IPS-18c (cell line): ENCODE measurements around the gene SLC22A1.

Experiments used
- H3K4me3 ChIP-seq: 2 replicates; pipeline ENCODE4 v1.7.0; 2013; ENCODE audit warnings: low read depth, mild to moderate bottlenecking, low read length, moderate library complexity; ENCODE audit not compliant: insufficient read depth
- H3K9me3 ChIP-seq: one replicate; pipeline ENCODE4 v1.6.1; 2013; ENCODE audit warnings: mild to moderate bottlenecking, low read length, moderate library complexity; ENCODE audit not compliant: control insufficient read depth, insufficient read depth

SLC22A1 gene

DNA sequence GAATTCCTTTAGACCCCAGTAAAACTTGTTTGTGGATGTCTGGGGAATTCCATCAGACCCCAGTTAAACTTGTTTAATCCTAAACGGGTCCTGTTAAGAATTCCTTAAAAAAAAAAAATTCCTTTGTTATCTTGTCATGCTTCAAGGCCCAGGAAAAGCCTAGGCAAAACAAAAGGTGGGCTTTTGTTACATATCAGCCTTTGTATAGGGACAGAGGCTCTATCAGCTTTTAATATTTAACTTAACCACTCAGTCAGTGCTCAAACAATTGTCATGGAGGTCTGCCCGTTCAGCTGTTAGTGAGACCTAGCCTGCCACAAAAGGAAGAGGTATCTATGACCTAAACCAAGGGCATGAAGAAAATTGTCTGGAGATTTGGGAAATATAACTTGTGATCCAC, 53.1 kb downstream of the SLC22A1 start:
- H3K9me3 ChIP-seq: no peaks in the 10 kb centered on the region
- no peak overlapping the region for H3K4me3 ChIP-seq

DNA sequence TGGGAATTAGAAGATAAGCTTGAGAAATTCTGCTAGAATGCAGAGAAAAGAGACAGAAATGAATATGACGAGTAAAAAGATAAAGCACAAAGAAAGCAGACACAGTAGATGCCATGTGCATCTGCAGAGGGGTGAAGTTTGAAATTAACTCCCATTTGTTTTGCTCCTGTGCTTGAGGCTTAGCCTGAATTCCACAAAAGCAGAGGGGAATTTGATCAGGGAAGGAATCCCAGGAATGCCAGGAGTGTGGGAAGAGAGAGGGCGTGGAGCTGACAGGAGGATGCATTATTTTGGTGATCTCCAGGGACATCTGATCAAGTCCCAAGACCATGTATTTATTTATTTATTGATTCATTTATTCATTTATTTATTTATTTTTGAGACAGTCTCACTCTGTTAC, 55.6 kb downstream of the SLC22A1 start:
- H3K4me3 ChIP-seq: no peak overlapping the region
- no peaks in the 10 kb centered on the region for H3K9me3 ChIP-seq

DNA sequence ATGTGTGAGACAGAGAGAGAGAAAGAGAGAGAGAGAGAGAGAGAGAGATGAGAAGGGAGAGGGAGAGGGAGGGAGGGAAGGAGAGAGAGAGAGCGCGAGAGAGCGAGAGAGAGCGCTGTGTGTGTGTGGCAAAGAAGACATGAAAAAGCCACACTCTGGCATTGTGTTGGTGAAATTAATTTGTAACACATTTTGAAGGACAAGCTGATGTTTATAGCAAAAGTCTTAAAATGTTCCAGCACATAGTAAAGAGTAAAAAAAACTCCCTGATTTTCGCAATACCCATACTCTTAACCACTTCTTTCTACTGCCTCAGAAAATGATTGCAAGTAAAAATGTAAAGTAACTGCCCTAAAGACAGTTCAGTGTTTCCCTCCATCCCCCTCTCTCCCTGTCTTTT, 56.7 kb downstream of the SLC22A1 start:
- H3K4me3 ChIP-seq: no peak overlapping the region
- H3K9me3 ChIP-seq: no peaks in the 10 kb centered on the region

DNA sequence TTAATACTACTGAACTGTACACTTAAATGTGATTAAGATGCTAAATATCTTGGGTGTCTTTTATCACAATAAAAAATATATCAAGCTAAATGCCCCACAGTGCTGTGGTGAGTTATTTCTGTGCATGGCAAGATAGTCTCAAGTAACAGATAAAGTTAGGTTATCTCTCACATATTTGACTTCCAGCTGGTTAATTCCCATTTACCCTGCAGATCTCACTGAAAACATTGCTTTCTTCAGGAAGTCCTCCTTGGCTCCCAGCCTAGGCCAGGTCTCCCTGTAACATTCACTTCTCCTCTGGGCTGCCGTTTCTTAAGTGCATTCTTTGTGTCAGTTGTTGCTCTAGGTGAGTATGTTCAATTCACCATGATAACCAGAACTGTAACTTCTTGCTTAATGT, 59.1 kb downstream of the SLC22A1 start:
- Histone ChIP-seq H3K9me3 (no peaks in the 10 kb centered on the region), H3K4me3 (no peak overlapping the region)

DNA sequence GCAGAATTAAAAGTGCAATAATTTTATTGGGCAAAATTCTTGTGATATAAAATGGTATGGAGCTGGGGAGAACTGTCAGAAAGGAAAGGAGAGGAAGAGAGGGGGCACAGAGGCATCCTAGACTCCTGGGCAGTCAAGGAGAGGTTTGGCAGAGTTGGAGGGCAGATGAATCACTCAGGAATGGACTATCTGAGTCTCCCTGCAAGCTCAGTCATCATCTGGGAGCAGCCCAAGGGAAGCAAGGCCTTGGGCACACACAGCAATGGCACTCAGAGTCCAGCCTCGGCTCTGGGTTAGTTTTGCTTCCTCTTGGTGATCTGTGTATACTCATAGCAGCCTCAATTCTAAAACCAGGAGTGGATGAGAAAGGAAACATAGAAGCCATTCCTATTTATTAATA, 67.2 kb downstream of the SLC22A1 start:
- Histone ChIP-seq H3K4me3 (no peak overlapping the region), H3K9me3 (no peaks in the 10 kb centered on the region)

DNA sequence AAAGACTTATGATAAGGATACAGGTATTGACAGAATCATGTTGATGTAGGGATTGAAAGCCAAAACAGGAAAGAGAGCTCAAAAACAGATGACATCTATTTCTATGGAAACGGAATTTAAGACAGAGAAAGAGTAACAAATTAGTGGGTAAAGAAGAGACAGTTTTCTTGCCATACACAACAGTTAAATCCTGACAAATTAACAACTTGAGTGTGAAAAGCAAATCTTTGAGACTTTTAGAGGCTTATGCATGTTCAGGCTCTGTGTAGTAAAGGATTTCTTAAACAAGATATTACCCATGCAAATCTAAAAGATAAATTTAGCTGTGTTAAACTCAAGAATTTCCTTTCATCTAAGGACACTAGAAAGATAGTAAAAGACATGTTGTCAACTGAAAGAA, 68.5 kb downstream of the SLC22A1 start:
- H3K4me3 ChIP-seq: no peak overlapping the region
- H3K9me3 ChIP-seq: no peaks in the 10 kb centered on the region

DNA sequence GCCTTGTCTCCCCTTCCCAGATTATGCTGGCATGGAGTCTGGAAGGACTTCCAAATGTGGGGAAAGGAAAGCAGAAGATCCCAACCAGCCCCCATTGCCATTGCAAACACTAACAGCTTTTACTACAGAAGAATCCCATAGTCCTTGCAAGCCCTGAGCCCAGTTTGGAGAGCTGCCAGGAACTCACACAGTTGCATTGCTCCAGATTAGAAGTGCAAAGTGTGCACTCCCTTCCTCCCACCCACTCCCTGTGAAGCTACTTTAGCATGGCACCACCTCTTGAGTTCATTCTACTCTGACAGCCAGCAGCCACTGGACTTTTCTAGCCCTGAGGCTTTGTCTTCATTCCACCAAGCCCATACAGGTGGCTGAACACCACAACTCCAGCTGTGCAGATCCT, 69.4 kb downstream of the SLC22A1 start:
- Histone ChIP-seq H3K9me3 (no peaks in the 10 kb centered on the region), H3K4me3 (no peak overlapping the region)

DNA sequence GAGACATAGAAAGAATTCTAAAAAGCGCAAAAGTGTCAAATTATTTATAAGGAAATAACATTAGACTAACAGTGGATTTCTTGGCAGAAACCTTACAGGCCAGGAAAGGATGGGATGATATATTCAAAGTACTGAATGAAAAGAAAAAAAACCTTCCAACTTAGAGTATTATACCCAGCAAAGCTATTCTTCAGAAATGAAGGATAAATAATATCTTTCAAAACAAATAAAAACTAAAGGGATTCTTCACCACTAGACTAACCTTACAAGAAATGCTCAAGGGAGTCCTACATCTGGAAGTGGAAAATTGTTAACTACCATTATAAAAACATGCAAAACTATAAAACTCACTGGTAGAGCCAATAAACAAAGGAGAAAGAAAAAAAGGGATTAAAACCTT, 71.2 kb downstream of the SLC22A1 start:
- Histone ChIP-seq H3K4me3 (no peak overlapping the region), H3K9me3 (no peaks in the 10 kb centered on the region)

DNA sequence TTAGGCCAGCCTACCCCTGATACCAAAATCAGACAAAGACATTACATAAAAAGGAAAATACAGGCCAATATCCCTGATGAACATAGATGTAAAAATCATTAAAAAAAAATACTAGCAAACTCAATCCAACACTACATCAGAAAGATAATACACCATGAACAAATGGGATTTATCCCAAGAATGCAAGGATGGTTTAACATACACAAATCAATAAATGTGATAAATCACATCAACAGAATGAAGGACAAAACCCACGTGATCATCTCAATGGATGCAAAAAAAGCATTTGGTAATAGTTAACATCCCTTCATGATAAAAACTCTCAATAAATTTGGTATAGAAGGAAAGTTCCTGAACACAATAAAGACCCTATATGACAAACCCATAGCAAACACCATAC, 73.2 kb downstream of the SLC22A1 start:
- H3K9me3 ChIP-seq: no peaks in the 10 kb centered on the region
- no peak overlapping the region for H3K4me3 ChIP-seq

DNA sequence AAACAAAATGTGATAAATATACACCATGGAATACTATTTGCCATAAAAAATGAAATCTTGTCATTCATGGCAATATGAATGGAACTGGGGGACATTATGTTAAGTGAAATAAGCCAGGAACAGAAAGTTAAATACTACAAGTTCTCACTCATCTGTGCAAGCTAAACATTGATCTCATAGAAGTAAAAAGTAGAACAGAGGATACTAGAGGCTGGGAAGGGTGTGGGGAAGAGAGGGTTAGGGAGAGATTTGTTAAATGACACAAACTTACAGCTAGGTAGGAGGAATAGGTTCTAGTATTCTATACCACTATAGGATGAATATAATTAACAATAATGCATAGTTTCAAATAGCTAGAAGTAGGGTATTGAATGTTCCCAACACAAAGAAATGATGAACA, 76.0 kb downstream of the SLC22A1 start:
- no peaks in the 10 kb centered on the region for H3K9me3 ChIP-seq
- H3K4me3 ChIP-seq: no peak overlapping the region

DNA sequence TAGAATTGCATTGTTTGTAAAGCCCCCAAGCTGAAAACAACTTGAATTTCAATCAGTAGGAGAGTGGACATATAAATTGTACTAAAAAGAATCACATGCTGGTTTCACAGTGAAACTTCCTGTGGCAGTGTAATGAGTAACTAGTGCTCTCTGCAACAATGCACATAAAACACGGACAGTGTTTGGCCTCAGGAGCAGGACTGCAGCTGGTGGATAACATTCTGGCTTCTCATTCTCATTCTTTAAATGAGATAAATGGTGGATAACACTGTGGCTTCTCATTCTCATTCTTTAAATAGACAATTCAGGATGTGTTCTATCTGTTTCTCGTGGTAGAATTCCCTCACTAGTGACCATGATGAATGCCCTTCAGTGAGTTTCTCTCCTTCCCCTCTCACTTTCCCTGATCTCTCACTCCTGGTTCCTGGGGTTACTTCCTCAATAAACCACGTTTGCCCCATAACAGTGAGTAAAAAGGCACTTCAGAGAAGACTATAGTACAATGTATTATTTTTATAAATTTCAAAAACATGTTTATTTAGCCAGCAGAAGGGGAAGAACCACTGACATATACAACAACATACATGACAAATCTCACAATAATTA, 77.1 kb downstream of the SLC22A1 start:
- H3K9me3 ChIP-seq: no peaks in the 10 kb centered on the region
- no peak overlapping the region for H3K4me3 ChIP-seq

DNA sequence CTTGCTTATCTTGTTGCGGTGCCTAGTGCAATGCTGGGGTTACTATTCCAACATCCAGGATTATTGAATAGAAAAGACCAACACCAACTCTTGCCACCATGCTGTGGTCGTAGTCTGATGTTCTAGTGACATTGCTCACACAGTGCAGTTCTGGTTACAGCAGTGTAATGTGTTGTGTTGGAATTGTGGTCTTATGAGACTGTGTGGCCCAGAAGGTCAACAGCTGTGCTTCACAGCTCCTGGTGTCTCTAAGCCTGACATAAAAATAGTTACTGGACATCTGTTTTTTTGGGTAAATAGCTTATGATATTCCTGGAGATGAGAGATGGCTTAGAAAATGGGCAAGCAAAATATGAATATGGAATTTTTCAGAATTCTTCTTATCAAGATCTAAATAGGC, 79.4 kb downstream of the SLC22A1 start:
- Histone ChIP-seq H3K9me3 (no peaks in the 10 kb centered on the region), H3K4me3 (no peak overlapping the region)

DNA sequence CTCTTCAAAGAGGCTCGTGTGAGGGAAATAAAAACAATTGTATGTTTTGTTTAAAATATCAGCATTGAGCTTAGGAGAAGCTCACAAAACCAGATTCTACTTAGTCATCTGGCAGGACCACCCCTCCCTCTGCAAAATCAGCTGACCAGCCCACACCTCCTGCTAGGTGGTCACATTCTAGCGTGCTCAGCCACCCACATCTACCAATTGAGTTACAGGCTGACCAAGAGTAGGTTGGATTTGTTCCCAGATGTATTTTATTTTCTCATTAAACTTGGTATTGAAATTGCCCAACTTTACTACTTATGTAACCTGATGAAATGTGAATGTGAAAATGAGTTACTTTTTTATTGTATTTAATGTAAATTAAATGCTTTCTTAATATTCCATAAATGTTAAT, 80.8 kb downstream of the SLC22A1 start:
- Histone ChIP-seq H3K4me3 (no peak overlapping the region), H3K9me3 (no peaks in the 10 kb centered on the region)

DNA sequence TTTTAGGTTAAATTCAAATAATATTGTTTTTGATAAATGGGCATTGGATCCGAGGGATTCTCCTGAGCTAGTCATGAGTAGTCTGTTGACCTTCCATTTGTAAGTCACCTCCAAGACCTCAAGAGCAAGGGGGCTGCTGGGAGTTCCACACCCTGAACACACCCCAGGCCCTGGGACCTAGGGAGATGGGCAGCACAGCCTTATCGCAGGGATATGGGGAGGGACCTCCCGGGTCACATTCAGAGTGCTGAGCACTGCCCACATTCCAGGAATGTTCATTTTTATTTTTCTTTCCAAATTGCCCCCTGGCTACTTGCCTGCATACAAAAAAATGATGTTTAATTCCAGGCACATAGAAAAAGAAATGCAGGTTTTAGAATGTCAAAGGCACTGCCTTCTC, 81.5 kb downstream of the SLC22A1 start:
- Histone ChIP-seq H3K4me3 (no peak overlapping the region), H3K9me3 (no peaks in the 10 kb centered on the region)

DNA sequence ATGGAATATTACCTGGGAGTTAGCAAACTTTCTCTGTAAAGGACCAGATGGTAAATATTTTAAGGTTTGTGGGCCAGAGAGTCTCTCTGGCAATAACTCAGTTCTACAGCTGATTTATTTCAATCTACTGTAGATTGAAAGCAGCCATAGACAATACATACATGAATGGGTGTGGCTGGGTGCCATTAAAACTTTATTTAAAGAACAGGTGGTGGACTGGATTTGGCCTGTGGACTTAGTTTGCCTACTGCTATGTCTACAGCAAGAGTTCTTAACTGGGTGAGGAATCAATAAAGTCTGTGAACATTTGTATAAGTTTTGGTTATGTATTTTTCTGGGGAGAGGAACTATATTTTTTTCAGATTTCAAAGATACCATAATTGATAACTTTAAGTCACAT, 81.9 kb downstream of the SLC22A1 start:
- no peaks in the 10 kb centered on the region for H3K9me3 ChIP-seq
- H3K4me3 ChIP-seq: no peak overlapping the region

DNA sequence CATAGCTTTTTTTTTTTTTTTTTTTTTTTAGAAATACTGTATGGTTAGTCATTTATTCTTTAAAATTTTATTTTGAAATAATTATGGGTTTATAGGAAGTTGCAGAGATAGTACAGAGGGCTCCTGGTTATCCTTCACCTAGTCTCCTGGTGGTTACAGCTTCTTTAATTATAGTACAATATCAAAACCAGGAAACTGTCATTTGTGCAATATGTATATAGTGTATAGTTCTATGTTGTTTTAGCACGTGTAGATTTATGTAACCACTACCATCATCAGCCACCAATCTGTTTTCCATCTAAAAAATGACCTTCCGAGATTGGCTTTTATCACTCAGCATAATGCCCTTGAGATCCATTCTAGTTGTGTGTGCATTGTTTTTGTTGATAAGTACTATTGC, 82.3 kb downstream of the SLC22A1 start:
- Histone ChIP-seq H3K4me3 (no peak overlapping the region), H3K9me3 (no peaks in the 10 kb centered on the region)

DNA sequence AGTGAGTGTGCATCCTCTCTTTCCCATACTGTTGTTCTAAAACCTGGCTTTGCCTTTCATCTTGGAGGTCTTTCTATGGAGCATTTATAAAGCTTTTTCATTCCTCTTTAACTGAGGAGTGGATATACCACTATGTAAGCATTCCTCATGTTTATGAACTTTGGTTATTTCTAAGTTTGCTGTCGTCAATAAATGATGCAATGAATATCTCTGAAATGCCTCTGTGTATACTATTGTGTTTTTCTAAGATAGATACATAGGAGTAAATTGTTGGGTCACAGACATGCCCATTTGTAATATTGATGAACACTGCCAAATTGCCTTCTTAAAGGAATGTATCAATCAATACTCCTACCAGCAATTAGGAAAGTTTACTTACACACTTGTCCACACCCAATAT, 83.1 kb downstream of the SLC22A1 start:
- H3K4me3 ChIP-seq: no peak overlapping the region
- no peaks in the 10 kb centered on the region for H3K9me3 ChIP-seq

DNA sequence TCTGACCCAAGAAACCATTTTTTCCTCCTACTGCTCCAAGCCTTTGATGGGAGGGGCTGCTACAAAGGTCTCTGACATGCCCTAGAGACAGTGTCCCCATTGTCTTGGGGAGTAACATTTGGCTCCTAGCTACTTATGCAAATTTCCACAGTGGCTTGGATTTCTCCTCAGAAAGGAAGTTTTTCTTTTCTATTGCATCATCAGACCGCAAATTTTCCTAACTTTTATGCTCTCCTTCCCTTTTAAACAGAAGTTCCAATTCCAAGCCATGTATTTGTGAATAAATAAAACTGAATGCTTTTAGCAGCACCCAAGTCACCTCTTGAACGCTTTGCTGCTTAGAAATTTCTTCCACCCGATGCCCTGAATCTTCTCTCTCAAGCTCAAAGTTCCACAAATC, 86.0 kb downstream of the SLC22A1 start:
- Histone ChIP-seq H3K4me3 (no peak overlapping the region), H3K9me3 (no peaks in the 10 kb centered on the region)
